Measurements from ENCODE around the gene AOC2.

Gene AOC2, protein sequence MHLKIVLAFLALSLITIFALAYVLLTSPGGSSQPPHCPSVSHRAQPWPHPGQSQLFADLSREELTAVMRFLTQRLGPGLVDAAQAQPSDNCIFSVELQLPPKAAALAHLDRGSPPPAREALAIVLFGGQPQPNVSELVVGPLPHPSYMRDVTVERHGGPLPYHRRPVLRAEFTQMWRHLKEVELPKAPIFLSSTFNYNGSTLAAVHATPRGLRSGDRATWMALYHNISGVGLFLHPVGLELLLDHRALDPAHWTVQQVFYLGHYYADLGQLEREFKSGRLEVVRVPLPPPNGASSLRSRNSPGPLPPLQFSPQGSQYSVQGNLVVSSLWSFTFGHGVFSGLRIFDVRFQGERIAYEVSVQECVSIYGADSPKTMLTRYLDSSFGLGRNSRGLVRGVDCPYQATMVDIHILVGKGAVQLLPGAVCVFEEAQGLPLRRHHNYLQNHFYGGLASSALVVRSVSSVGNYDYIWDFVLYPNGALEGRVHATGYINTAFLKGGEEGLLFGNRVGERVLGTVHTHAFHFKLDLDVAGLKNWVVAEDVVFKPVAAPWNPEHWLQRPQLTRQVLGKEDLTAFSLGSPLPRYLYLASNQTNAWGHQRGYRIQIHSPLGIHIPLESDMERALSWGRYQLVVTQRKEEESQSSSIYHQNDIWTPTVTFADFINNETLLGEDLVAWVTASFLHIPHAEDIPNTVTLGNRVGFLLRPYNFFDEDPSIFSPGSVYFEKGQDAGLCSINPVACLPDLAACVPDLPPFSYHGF

DNA sequence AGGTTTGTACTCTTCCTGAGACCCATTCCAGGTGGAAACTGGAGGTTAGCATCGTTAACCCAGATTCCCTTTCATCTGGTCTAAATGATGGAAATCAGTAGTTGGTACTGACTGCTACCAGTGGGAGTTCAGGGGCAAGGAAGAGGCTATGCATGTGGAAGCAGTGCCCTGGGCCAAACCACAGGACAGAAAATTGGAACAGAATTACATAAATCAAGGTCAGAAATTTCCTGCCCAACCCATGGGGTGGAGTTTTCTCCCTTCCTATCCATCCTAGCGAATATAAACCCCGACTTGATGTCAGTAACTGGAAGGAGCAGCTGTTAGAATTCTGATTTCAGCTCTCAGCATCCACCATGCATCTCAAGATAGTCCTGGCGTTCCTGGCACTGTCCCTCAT is at the start of gene AOC2:
AOC2 (plus strand) TSS at position 310 of the 400 bp plus-strand sequence; CDS start at position 357, 47 bp downstream.
- in situ Hi-C loops (cut with HindIII; ENCODE audit: low pct_unique_long_range_greater_than_20kb, low sequenced_read_pairs): no loop called here
- DNase-seq (ENCODE audit: low read depth in 1 of 2, low spot score in 1 of 2): no peak
- no peak for TF ChIP-seq JUND (IDR thresholded peaks at IDR 0.05; ENCODE audit: low read depth)

DNA sequence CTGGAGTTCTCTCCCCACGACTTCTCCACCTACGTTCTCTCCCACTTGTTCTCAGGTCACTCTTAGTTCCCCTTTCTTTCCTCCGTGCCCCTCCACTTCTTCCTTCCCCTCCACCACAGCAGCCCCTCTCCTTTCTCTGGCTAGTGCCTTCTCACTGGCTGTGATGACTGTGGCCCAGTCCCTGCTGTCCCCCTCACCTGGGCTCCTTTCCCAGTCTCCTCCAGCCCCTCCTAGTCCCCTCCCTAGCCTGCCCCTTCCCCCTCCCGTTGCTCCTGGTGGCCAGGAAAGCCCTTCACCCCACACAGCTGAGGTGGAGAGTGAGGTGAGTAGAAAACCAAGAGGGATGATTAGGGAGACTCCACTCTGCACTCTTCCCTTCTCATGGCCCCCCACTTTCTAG is 49.3 kb upstream of the AOC2 start:
- TF ChIP-seq JUND (IDR thresholded peaks at IDR 0.05; ENCODE audit: low read depth): no peak
- DNase-seq (ENCODE audit: low read depth in 1 of 2, low spot score in 1 of 2): no peak
- in situ Hi-C loops (cut with HindIII; ENCODE audit: low pct_unique_long_range_greater_than_20kb, low sequenced_read_pairs): no loop called here

DNA sequence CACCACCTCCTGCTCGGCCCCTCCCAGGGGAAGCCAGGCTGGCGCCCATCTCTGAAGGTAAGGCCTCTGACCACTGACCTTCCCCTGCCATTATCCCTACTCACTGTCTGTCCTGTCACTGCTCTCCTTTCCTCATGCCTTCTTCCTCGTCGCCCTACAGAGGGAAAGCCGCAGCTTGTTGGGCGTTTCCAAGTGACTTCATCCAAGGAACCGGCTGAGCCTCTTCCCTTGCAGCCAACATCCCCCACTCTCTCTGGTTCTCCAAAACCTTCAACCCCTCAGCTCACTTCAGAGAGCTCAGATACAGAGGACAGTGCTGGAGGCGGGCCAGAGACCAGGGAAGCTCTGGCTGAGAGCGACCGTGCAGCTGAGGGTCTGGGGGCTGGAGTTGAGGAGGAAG is 48.9 kb upstream of the AOC2 start:
- no peak for TF ChIP-seq JUND (IDR thresholded peaks at IDR 0.05; ENCODE audit: low read depth)
- DNase-seq (ENCODE audit: low read depth in 1 of 2, low spot score in 1 of 2): no peak
- in situ Hi-C loops (cut with HindIII; ENCODE audit: low pct_unique_long_range_greater_than_20kb, low sequenced_read_pairs): no loop called here

DNA sequence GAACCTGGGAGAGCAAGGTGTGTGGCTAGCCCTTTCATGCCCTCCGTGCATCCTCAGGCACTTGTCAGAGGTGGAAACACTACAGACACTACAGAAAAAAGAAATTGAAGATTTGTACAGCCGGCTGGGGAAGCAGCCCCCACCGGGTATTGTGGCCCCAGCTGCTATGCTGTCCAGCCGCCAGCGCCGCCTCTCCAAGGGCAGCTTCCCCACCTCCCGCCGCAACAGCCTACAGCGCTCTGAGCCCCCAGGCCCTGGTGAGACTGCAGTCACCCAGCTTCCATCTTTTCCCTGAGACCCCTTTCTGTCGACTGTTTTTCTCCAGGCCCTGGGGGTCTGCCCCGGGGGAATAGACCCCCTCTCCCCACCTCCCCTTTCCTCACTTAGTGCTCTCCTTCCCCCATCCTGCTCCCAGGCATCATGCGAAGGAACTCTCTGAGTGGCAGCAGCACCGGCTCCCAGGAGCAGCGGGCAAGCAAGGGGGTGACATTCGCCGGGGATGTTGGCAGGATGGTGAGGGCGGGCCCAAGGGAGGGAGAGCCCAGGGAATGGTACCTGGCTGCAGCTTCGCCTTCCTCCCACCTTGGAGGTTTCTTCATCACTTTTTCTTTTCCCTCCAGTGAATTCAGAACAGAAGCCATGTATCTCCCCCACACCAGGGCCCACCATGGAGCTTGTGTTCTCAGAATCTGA is 48.2 kb upstream of the AOC2 start:
- in situ Hi-C loops (cut with HindIII; ENCODE audit: low pct_unique_long_range_greater_than_20kb, low sequenced_read_pairs): no loop called here
- no peak for DNase-seq (ENCODE audit: low read depth in 1 of 2, low spot score in 1 of 2)
- TF ChIP-seq JUND (IDR thresholded peaks at IDR 0.05; ENCODE audit: low read depth): no peak

DNA sequence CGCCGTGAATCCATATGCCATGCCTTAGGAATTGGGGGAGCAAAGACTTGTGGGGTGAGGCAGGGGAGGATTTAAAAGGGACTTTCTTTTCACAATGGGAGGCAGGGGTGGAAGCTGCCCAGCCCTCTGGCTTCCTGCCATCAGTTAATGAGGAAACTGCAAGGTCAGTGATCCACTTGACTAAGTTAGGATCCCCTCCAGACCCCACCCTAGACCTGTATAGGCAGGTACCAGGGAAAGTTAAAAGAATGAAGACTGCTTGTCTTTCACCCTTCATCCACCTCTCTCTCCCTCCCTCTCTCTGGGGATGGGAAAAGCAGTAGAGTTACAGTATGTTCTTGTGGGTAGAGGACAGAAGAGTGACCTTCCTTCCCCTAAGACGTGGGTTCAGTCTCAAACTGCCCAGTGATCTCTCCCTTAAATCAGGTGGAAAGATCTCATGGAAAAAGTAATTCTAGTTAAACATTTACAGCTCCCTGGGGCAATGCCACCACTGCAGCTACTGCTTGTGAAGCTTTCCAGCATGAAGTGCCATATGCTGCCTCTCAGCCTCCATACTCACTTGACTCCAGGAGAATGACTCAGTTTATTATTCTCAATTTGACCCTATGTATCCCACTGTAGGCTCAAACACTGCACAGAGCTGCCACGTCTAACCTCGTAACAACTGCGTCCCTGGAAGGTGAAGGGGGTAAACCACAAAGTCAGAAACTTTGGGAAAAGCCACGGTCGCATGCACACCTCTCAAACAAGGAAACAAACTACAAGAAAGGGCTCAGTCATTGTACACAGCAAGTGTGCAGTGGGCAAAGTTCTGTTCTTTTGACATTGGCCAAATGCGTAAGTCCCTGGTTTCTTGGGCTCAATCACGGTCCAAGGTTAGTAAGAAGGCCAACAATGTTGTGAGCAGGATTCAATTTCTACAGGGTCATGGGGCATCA is 47.0 kb upstream of the AOC2 start:
- in situ Hi-C loops (cut with HindIII; ENCODE audit: low pct_unique_long_range_greater_than_20kb, low sequenced_read_pairs): no loop called here
- no peak for TF ChIP-seq JUND (IDR thresholded peaks at IDR 0.05; ENCODE audit: low read depth)
- DNase-seq (ENCODE audit: low read depth in 1 of 2, low spot score in 1 of 2): no peak

DNA sequence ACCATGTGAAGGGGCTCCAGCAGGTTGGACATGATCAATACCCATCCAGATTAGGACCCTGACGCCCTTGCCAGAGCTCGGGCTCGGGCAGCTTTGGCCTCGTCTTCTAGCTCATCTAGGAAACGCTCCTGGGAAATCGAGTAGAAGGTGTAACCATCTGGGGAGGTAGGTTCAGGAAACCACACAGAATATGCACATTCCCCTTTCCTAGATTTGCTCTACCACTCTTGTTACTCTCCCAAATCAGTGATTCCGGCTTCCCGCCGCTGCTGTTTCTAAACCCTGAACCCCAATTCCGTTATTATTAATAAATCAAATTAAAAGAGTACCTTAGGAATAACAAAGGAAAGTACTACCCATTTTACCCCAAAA is 46.4 kb upstream of the AOC2 start:
- no peak for TF ChIP-seq JUND (IDR thresholded peaks at IDR 0.05; ENCODE audit: low read depth)
- no peak for DNase-seq (ENCODE audit: low read depth in 1 of 2, low spot score in 1 of 2)
- in situ Hi-C loops (cut with HindIII; ENCODE audit: low pct_unique_long_range_greater_than_20kb, low sequenced_read_pairs): no loop called here

DNA sequence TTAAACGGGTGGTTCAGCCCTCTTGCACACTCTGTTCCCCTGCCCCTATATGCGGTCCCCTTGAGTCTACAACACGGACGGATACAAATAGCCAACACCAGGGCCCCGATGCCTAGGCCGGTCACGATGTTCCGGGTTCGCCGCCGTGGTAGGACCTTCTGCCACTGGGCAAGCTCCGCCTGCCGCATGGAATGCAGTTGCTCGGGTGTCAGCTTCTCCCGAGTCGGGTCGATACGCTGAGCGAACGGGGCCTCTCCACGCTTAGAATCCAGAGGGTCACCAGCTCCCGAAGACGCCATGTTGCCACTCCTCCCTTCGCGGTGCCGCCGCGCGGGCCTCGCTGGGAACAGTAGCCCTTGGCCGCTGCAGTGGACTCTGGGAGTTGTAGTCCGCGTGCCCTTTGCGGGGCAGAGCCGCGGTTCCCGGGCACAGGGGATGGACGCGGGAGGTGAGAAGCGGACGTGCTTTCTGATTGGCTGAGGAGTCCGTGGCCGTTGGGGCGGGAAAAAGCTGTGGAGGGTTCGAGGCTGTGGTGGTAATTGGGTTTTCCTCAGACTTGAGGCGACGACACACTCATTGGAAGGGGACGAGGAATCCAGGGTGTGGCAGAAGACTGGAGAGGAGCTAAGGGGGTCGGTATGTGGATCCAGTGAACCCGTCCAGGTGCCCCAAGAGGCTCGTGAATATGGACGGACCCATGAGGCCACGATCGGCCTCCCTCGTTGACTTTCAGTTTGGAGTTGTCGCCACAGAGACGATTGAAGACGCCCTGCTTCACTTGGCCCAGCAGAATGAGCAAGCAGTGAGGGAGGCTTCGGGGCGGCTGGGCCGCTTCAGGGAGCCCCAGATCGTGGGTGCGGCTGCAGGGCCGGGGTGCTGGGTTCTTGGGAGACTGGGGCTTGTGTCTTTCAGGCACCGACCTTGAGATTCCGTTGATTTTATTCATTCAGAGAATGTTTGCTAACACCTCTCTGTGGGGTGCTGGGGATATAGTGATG is 45.7 kb upstream of the AOC2 start, which contains the start of the genes CNTD1 and COA3:
CNTD1 (plus strand) TSS at position 479 of the 998 bp plus-strand sequence; CDS start at position 686, 207 bp downstream.
COA3 (minus strand) TSS at position 322 of the 998 bp plus-strand sequence; CDS start at position 299, 23 bp downstream.
- no peak for TF ChIP-seq JUND (IDR thresholded peaks at IDR 0.05; ENCODE audit: low read depth)
- in situ Hi-C loops (cut with HindIII; ENCODE audit: low pct_unique_long_range_greater_than_20kb, low sequenced_read_pairs): no loop called here
- DNase-seq (ENCODE audit: low read depth in 1 of 2, low spot score in 1 of 2): peak; percentile 82 to 94

DNA sequence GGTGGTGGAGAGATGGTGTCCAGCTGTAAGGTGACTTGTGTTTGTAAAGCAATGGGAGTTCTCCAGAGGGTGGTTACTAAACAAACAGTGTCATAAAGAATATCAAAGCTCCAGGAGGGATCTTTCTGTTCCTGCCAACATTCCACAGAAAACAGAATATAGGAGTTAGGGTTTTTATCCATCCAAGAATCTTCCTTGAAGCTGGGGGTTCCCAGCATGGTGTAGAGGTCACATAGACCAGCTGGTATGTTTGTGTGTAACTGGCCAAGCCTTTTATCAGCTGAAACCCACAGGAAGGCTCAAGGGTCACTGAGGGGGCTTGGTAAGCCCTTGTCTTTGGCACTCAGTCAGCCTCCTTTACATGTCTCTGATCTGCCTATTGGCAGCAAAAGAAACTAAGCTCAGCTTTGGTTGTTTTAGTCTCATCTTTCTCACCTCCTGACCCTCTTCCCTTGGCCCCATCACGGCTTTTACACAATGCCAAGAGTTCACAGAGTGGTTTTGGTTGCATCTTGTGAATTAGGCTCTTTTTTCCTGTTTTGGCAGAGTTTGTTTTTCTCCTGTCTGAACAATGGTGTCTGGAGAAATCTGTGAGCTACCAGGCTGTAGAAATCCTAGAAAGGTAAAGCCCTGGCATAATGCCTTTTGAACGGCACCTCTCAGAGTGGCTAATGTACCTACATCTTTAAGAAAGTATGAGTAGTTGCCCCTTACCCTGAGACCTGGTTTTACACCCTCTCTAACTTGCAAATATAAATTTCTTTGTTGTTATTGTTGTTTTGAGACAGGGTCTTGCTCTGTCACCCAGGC is 41.1 kb upstream of the AOC2 start:
- in situ Hi-C loops (cut with HindIII; ENCODE audit: low pct_unique_long_range_greater_than_20kb, low sequenced_read_pairs): no loop called here
- peak in 1 of 2 experiments; percentile 58 for DNase-seq (ENCODE audit: low read depth in 1 of 2, low spot score in 1 of 2)

DNA sequence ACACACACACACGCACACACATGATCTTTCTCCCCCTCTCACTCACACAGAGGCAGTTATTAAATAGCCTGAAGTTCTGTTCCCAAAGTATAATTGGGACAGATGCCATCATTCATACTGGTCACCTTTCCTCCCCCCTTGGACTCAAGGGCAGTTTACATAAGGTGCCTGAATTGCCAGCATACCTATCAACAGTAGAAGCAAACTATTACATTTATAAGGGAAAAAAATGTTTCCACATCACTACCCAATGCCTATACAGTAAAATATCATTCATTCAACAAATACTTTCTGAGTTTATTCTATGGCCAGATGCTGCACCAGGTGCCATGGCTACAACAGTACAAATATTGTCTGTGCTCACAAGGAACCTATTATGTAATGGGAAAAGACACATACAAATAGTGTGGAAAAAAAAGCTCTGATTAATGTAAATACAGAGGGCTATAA is 39.4 kb upstream of the AOC2 start:
- no peak for TF ChIP-seq JUND (IDR thresholded peaks at IDR 0.05; ENCODE audit: low read depth)
- in situ Hi-C loops (cut with HindIII; ENCODE audit: low pct_unique_long_range_greater_than_20kb, low sequenced_read_pairs): no loop called here
- DNase-seq (ENCODE audit: low read depth in 1 of 2, low spot score in 1 of 2): peak; percentile 48 to 97

More for the DNA sequence above, 41.1 kb upstream of the AOC2 start:
- no peak for TF ChIP-seq JUND (IDR thresholded peaks at IDR 0.05; ENCODE audit: low read depth)

DNA sequence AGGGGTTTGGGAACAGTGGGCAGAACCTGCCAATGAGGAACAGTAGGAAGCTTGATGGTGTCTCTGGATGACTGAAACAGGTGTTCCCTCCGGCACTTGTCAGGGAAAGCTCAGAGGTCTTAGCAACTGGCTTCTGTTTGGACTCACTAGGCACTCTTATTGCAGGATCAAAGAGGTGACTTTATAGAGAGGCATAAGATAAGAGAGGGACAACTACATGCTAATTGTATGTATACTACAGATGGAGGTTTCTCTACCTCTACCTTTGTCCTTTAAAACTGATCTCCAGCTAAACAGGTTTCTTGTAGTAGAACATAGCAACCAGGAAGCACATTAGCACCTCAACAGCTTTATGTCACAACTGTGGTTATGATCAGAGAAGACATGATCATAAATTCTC is 38.1 kb upstream of the AOC2 start:
- peak in 1 of 2 experiments; percentile 32 for DNase-seq (ENCODE audit: low read depth in 1 of 2, low spot score in 1 of 2)
- TF ChIP-seq JUND (IDR thresholded peaks at IDR 0.05; ENCODE audit: low read depth): no peak
- in situ Hi-C loops (cut with HindIII; ENCODE audit: low pct_unique_long_range_greater_than_20kb, low sequenced_read_pairs): no loop called here

All from T47D (cell line).